Measurements from ENCODE around the gene PGBD1.

- TF ChIP-seq, protein P1, sequence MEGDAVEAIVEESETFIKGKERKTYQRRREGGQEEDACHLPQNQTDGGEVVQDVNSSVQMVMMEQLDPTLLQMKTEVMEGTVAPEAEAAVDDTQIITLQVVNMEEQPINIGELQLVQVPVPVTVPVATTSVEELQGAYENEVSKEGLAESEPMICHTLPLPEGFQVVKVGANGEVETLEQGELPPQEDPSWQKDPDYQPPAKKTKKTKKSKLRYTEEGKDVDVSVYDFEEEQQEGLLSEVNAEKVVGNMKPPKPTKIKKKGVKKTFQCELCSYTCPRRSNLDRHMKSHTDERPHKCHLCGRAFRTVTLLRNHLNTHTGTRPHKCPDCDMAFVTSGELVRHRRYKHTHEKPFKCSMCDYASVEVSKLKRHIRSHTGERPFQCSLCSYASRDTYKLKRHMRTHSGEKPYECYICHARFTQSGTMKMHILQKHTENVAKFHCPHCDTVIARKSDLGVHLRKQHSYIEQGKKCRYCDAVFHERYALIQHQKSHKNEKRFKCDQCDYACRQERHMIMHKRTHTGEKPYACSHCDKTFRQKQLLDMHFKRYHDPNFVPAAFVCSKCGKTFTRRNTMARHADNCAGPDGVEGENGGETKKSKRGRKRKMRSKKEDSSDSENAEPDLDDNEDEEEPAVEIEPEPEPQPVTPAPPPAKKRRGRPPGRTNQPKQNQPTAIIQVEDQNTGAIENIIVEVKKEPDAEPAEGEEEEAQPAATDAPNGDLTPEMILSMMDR (IDR thresholded peaks at IDR 0.05; ENCODE audit: low read depth, low read length), result no peak
- no peak for TF ChIP-seq POLR2A (IDR thresholded peaks at IDR 0.05; ENCODE audit: extremely low read depth, insufficient read length)
Measured at GRCh38 chr6:28323813-28324424, 42.5 kb downstream of the PGBD1 start.
